Lower lobe of right lung (tissue), 2 donors: Measurements from ENCODE around the gene MTCL1. TPM values are rescaled to one million over a fixed set of nuclear protein-coding genes. Genes with fewer than 3 reads are reported as not detected.

Experiments
- ATAC-seq, 2 donors: fragments of 200-7000 bp; cut with Tn5 transposase; one replicate each; pipeline ENCODE4 v1.9.1; 2020 to 2022; ENCODE audit warnings: mild to moderate bottlenecking in 2 of 2, moderate library complexity in 2 of 2
- DNase-seq: peaks from one replicate; pipeline ENCODE4 v3.0.0-alpha.2; 2020
- H3K27ac ChIP-seq: fragments of 200-600 bp; one replicate; pipeline ENCODE4 v1.8.0; 2022
- H3K27me3 ChIP-seq: fragments of 200-600 bp; one replicate; pipeline ENCODE4 v1.8.0; 2022; ENCODE audit warnings: low read depth
- H3K36me3 ChIP-seq: fragments of 200-600 bp; one replicate; pipeline ENCODE4 v1.8.0; 2022; ENCODE audit warnings: mild to moderate bottlenecking
- H3K4me1 ChIP-seq: fragments of 200-600 bp; one replicate; pipeline ENCODE4 v1.8.0; 2022
- H3K4me3 ChIP-seq: fragments of 200-600 bp; one replicate; pipeline ENCODE4 v1.8.0; 2022; ENCODE audit warnings: mild to moderate bottlenecking
- H3K9me3 ChIP-seq: fragments of 200-600 bp; one replicate; pipeline ENCODE4 v1.8.0; 2022
- intact Hi-C: fragments of 100-400 bp; cut with DNase I; formaldehyde crosslinking; loops from one replicate; pipeline ENCODE4 v1.11.0; 2022
- total RNA-seq: library from RNA; stranded (reverse); fragmentation: NEBNext Ultra II Directional; extraction: Animal tissue kit (Norgen Biotek cat#: 25700); gene quantifications from one replicate; pipeline ENCODE4 v1.2.1, GENCODE V29; 2021
- TF ChIP-seq, protein P1 (sequence below): fragments of 200-600 bp; IDR thresholded peaks from one replicate; pipeline ENCODE4 v1.8.0; 2022; ENCODE audit warnings: antibody characterized with exemption, mild to moderate bottlenecking
- donor health status: DM: no; HTN: yes; CAD: no; lungs with severe emphysema.

MTCL1 gene
- total RNA-seq, 1 donor from 2014 or later, result 7.9 TPM

DNA sequence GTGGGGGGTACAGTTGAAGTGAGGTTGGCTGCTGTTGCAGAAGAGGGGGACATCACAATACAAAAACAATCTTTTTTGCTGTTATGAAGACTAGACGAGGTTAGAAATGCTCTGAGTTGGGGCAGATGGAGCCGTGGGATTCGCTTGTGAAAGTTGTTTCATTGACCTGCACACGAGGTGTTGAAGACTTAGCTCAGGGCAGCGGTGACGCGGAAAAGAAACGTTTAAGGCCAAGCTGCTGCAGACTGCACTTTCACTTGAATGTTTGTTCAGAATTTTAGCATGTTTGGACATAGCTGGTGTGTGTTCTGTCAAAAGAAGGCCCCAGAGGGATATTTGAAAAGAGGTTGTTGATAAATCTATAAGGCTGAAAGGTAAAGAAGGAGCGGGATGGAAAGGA, 46.3 kb downstream of the MTCL1 start:
- ATAC-seq (no peak), DNase-seq (no peak)
- Histone ChIP-seq H3K36me3 (no peaks in the 10 kb centered on the region), H3K9me3 (no peaks in the 10 kb centered on the region), H3K4me1 (no peaks in the 10 kb centered on the region), H3K27me3 (no peaks in the 10 kb centered on the region), H3K27ac (no peak overlapping the region), H3K4me3 (no peak overlapping the region)
- intact Hi-C loops, result no loop called here
- TF ChIP-seq, protein P1, sequence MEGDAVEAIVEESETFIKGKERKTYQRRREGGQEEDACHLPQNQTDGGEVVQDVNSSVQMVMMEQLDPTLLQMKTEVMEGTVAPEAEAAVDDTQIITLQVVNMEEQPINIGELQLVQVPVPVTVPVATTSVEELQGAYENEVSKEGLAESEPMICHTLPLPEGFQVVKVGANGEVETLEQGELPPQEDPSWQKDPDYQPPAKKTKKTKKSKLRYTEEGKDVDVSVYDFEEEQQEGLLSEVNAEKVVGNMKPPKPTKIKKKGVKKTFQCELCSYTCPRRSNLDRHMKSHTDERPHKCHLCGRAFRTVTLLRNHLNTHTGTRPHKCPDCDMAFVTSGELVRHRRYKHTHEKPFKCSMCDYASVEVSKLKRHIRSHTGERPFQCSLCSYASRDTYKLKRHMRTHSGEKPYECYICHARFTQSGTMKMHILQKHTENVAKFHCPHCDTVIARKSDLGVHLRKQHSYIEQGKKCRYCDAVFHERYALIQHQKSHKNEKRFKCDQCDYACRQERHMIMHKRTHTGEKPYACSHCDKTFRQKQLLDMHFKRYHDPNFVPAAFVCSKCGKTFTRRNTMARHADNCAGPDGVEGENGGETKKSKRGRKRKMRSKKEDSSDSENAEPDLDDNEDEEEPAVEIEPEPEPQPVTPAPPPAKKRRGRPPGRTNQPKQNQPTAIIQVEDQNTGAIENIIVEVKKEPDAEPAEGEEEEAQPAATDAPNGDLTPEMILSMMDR, result no peak

DNA sequence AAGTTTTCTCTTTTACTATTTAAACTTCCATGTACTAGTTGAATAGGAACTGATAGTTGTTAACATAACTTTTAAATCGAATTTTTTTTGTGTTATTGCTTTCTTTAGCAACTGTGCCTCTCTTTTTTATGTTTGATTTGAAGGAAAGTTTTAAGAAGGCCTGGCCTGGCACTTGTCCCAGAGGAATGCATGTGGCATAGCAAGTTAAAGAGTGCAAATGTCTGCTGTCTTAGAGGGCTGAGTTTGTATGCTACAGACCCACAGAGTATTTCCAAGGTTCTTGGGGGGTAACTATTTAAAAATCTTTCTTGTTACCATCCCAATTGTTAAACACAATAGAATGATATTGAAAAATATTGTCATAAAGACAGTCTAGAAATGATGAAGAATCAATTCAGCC, 47.0 kb downstream of the MTCL1 start:
- intact Hi-C loops, result no loop called here
- Histone ChIP-seq H3K9me3 (no peaks in the 10 kb centered on the region), H3K4me3 (no peak overlapping the region), H3K4me1 (no peaks in the 10 kb centered on the region), H3K27me3 (no peaks in the 10 kb centered on the region), H3K27ac (no peak overlapping the region), H3K36me3 (no peaks in the 10 kb centered on the region)
- DNase-seq (no peak), ATAC-seq (no peak)
- TF ChIP-seq, protein P1, result no peak

DNA sequence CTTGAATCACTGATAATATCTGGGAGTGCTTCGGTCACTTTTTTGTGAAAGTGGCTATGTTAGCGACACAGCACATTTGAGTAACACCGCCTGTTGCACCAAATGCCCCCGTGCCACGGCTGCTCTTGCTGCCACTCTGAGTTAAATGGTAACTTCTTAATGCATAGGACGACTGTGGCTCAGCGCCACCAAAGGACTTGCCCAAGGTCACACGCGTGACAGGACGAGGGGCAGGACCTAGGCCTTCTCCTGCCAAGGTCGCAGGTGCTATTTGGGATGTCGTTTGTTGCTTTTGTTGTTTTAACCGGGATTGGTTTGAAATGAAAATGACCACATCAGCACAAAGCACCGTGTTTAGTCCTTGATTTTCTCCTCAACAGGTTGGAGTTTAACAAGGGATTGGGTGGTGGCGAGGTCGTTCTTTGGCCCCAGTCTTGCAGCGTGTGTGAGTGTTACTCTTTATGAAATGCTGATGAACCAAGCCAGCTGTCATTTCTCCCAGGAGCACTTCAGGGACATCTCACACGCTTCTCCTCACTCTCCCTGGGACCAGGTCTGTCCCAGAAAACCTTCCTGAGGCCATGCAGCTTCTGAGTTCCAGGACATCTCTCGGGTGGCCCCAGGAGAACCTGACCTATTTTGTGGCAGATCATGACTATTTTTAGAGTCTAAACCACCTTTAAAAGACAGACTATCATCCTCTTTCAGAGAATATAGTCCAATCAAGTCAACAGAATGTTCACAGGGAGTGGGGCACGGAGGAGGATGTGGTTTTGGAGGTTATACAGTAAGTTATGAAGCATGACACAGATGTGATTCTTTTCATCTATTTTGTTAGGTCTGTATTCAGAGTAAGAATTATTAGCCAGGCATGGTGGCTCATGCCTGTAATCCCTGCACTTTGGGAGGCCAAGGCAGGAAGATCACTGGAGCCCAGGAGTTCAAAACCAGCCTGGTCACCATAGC, 49.9 kb downstream of the MTCL1 start:
- ATAC-seq (no peak), DNase-seq (no peak)
- TF ChIP-seq, protein P1, result no peak
- Histone ChIP-seq H3K36me3 (no peaks in the 10 kb centered on the region), H3K27me3 (no peaks in the 10 kb centered on the region), H3K9me3 (no peaks in the 10 kb centered on the region), H3K4me3 (no peak overlapping the region), H3K27ac (no peak overlapping the region), H3K4me1 (no peaks in the 10 kb centered on the region)
- intact Hi-C loops, result no loop called here

- Histone ChIP-seq H3K4me1 (no peaks in the 10 kb centered on the region), H3K36me3 (no peaks in the 10 kb centered on the region), H3K9me3 (no peaks in the 10 kb centered on the region), H3K27me3 (no peaks in the 10 kb centered on the region), H3K4me3 (no peak overlapping the region), H3K27ac (no peak overlapping the region)
- TF ChIP-seq, protein P1, result no peak
- DNase-seq (no peak), ATAC-seq (no peak)
- intact Hi-C loops, result no loop called here
These were observed 51.2 kb downstream of the MTCL1 start for GRCh38 chr18:8756571-8756970.

GRCh38 chr18:8757396-8757997, 52.1 kb downstream of the MTCL1 start:
- TF ChIP-seq, protein P1, result no peak
- no peak overlapping the region for H3K4me3 ChIP-seq
- no peaks in the 10 kb centered on the region for H3K36me3 ChIP-seq
- H3K9me3 ChIP-seq, result no peaks in the 10 kb centered on the region
- H3K27me3 ChIP-seq, result no peaks in the 10 kb centered on the region
- DNase-seq (no peak), ATAC-seq (no peak)
- H3K27ac ChIP-seq, result no peak overlapping the region
- intact Hi-C loops, result no loop called here
- H3K4me1 ChIP-seq, result no peaks in the 10 kb centered on the region
